ENCODE data around the gene RANBP9.

RANBP9 gene

DNA sequence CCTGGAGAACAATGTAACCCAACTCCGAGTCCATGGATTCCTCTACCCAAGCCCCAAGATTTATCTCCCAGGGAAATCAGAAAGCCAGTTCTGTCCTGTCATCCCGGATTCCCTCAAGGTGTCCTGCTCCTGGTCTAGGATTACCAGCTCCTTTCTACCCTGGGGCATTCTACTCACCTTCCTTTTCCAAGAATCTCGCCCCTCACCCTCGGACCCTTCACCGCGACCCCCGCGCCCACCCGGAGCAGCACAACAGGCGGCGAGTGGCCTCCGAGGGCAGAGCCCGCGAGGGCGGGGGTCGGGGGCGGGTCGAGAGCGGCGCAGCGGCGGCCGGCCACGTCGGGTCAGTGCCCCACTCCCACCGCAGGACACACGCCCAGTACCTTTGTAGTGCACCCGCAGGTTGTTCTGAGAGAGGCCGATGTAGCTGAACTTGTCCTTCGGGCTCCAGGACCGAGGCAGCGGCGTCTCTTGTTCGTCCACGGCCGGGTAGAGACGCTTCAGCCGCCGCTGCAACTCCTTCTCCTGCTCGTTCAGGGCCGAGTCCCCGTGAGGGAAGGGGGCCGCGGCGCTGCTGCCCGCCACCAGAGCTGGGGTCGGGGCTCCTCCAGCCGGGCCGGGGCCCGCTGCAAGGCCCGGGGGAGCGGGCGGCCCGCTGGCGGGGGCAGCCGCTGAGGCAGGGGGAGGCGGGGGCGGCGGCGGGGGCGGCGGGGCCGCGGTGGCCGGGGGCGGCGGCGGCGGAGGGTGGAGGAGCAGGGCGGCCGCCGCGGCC lies 897 bp downstream of the RANBP9 start:
- DNase-seq (ENCODE audit: low read depth, low spot score), result peak; percentile 82

DNA sequence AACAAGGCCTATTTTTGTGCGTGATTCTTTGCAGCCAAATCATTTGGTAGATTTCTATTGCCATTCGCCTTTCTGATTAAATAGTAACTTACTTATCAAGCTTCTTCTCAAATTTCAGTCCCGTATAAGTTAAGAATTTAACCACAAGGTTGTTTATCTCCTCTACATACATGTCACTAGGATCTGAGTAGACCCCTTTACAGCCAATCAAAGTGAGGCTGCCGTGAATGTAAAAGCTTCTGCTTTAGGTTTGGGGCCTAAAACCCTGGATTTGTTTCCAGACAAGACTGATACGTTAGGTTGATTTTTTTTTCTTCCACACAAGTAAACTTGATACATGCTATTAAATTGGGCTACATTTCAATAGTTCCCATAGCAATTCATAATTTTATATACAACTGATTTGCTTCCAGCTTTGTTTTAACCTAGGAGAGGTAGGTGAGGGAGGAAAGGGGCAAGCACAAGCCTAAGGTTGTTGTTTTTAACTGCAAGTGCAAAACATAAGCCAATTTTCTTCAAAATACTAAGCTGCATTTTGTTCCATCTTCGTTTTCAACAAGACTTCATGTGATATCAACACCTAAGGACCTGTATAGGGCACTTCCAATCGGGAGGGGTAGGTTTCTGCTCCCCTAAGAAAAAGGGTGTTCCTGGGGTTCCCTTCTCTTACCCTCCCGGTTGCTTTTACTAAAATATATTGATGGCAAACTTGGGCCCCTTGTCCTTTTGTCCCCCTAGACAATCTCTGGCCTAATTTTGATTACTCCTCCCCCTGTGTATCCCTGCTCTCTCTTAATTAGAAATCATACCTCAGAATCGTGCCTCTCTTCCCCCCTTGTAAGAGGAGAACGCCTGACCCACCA lies 1.7 kb downstream of the RANBP9 start:
- peak; percentile 18 for DNase-seq (ENCODE audit: low read depth, low spot score)

DNA sequence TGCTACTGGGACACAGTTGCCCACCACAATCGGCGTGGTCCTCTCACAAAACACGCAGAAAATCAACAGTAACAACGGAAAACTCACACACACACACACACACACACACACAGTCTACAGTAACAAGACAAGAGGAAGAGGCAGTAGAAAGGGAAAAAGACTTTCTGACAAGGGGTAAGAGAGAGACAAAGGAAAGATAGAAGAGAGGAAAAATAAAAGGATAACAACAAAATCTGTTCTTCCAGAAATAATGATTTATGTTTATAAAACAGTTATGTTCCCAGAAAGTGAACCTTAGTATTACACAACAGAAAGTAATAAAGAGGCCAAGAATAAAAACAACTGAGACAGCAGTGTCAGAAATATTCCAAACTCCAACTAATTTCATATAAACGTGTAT lies 2.9 kb downstream of the RANBP9 start:
- no peak for DNase-seq (ENCODE audit: low read depth, low spot score)

- DNase-seq (ENCODE audit: low read depth, low spot score), result no peak
Observed at GRCh38 chr6:13703496-13703895, 8.1 kb downstream of the RANBP9 start.

- DNase-seq (ENCODE audit: low read depth, low spot score), result no peak
Observed at GRCh38 chr6:13702809-13703302, 8.8 kb downstream of the RANBP9 start.

GRCh38 chr6:13700232-13700631 lies 11.4 kb downstream of the RANBP9 start:
- no peak for DNase-seq (ENCODE audit: low read depth, low spot score)

GRCh38 chr6:13698715-13699114 lies 12.9 kb downstream of the RANBP9 start:
- DNase-seq (ENCODE audit: low read depth, low spot score), result no peak

- DNase-seq (ENCODE audit: low read depth, low spot score), result no peak
Observed at GRCh38 chr6:13697857-13698256, 13.8 kb downstream of the RANBP9 start.

- no peak for DNase-seq (ENCODE audit: low read depth, low spot score)
Observed at GRCh38 chr6:13696226-13696625, 15.4 kb downstream of the RANBP9 start.

DNA sequence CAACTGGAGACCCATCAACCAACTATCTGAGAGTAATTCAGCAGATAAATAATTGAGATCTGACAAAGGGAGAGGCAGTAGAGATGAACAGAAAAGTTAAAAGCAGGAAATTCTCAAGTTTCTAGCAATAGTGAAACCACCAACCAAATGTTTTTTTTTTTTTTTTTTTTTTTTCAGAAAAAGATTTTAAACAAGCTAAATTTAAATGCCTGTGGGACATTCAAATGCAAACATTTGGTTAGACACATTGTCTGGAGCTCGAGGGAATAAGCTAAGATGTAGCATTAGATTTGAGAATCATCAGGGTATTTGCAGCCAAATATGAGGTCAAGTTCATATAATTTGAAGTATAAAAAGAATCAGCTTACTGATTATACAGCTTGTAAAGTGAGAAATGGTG lies 16.4 kb downstream of the RANBP9 start:
- no peak for DNase-seq (ENCODE audit: low read depth, low spot score)

GRCh38 chr6:13694562-13694961 lies 17.1 kb downstream of the RANBP9 start:
- no peak for DNase-seq (ENCODE audit: low read depth, low spot score)

- DNase-seq (ENCODE audit: low read depth, low spot score), result no peak
Observed at GRCh38 chr6:13689511-13690256, 22.0 kb downstream of the RANBP9 start.

- DNase-seq (ENCODE audit: low read depth, low spot score), result no peak
Observed at GRCh38 chr6:13688692-13689196, 22.9 kb downstream of the RANBP9 start.

GRCh38 chr6:13687917-13688351 lies 23.7 kb downstream of the RANBP9 start:
- DNase-seq (ENCODE audit: low read depth, low spot score), result no peak

DNA sequence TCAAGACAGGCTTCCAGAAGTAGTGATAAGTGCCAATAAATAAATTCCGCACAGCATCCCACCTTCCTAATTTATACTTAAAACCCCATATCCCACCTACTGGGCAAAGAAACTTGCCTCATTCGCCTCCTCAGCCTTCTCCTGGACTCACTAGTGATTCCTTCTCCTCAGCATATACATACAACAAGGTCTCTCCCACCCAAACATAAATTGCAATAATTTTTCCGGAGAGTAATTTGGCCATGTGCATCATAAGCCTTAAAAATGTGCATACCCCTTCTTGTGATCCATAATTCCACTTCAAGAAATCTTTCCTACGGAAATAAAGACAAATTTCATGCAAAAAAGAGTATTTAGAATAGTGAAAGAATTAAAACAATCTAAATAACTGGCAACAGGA lies 26.8 kb downstream of the RANBP9 start:
- DNase-seq (ENCODE audit: low read depth, low spot score), result no peak

- no peak for DNase-seq (ENCODE audit: low read depth, low spot score)
Observed at GRCh38 chr6:13683038-13683437, 28.6 kb downstream of the RANBP9 start.

DNA sequence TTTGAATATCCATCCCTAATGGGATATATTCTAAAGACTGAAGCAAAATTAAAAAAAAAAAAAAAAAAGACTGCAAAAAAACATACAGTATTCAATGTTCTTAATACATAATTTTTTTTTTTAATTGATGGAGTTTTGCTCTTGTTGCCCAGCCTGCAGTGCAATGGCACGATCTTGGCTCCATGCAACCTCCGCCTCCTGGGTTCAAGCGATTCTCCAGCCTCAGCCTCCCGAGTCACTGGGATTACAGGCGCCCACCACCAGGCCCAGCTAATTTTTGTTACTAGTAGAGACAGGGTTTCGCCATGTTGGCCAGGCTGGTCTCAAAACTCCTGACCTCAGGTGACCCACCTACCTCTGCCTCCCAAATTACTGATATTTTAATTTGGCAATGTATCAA lies 29.3 kb downstream of the RANBP9 start:
- DNase-seq (ENCODE audit: low read depth, low spot score), result no peak

DNA sequence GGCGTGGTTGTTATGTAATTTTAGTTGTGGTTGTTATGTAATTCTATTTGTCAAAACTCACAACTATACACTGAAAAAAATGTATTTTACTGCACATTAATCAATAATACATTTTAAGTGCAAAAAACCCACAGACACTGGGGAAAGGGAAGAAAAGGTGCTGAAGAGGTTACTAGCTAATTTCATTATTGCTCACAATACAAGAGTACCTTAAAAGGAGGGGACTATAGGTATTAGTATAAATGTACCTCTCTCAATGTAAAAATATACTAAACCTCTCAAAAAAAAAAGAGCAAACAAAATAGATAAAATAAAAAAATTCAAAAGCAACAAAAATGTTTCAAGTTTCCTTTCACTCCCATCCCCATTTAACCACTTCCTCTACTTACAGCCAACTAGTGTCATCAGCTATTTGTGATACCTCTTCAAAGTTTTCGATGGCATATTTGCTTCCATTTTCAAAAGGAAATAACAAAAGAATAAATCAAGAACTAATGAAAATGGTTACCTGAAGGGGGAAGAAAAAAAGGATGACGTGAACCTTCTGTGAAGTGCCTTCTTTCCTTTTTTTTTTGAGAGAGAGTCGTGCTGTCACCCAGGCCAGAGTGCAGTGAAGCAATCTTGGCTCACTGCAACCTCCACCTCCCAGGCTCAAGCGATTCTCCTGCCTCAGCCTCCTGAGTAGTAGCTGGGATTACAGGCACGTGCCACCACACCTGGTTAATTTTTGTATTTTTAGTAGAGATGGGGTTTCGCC lies 30.2 kb downstream of the RANBP9 start:
- no peak for DNase-seq (ENCODE audit: low read depth, low spot score)

GRCh38 chr6:13680448-13680968 lies 31.1 kb downstream of the RANBP9 start:
- no peak for DNase-seq (ENCODE audit: low read depth, low spot score)

- no peak for DNase-seq (ENCODE audit: low read depth, low spot score)
Observed at GRCh38 chr6:13679996-13680395, 31.6 kb downstream of the RANBP9 start.

All from ELF-1 (cell line).